Measurements from ENCODE around the gene C19orf53. TPM values are rescaled to one million over a fixed set of nuclear protein-coding genes. Genes with fewer than 3 reads are reported as not detected.

Gene C19orf53
- total RNA-seq, 4 donors from 2014 or later = 187 to 290 (median 235) TPM

GRCh38 chr19:13763265-13763664, 11.0 kb upstream of the C19orf53 start:
- Histone ChIP-seq H3K4me1 (peaks cover 0 to 24% (median 9%) of the 10 kb centered on the region in 4 donors), H3K9me3 (no peaks in the 10 kb centered on the region), H3K27ac (no peak overlapping the region), H3K36me3 (peaks cover 2 to 63% (median 32%) of the 10 kb centered on the region in 3 donors), H3K4me3 (no peak overlapping the region), H3K27me3 (no peaks in the 10 kb centered on the region)
- TF ChIP-seq EP300 (IDR thresholded peaks at IDR 0.05) (no peak), CTCF (IDR thresholded peaks at IDR 0.05) (no peak), POLR2A (IDR thresholded peaks at IDR 0.05) (no peak)
- DNase-seq (ENCODE audit: low spot score in 2 of 2) = no peak
- 88 to 97% methylated on average over 3 of the region's 3 CpGs for WGBS, 2 donors

GRCh38 chr19:13764101-13764807, 10.0 kb upstream of the C19orf53 start, which contains the start of gene MRI1:
Gene MRI1 (plus strand): TSS chr19:13764522. CDS start chr19:13764589, 67 bp downstream.
- TF ChIP-seq CTCF (IDR thresholded peaks at IDR 0.05) (no peak), POLR2A (IDR thresholded peaks at IDR 0.05) (no peak), EP300 (IDR thresholded peaks at IDR 0.05) (peak in 1 of 2 donors; percentile 70)
- Histone ChIP-seq H3K27ac (peak within 1 kb of the TSS; percentile 45 to 87 (median 80)), H3K9me3 (no peaks in the 10 kb centered on the region), H3K36me3 (peaks cover 5 to 63% (median 30%) of the 10 kb centered on the region in 3 donors), H3K27me3 (no peaks in the 10 kb centered on the region), H3K4me3 (peak within 1 kb of the TSS; percentile 60 to 90 (median 75)), H3K4me1 (peaks cover 0 to 24% (median 9%) of the 10 kb centered on the region in 4 donors)
- peak; percentile 60 to 64 for DNase-seq (ENCODE audit: low spot score in 2 of 2)
- WGBS, 2 donors = 21 to 42% methylated on average over 11 to 22 of the region's 67 CpGs

GRCh38 chr19:13764821-13765394, 9.3 kb upstream of the C19orf53 start:
- Histone ChIP-seq H3K4me1 (peaks cover 0 to 24% (median 9%) of the 10 kb centered on the region in 4 donors), H3K27me3 (no peaks in the 10 kb centered on the region), H3K4me3 (peak overlapping the region; percentile 60 to 90 (median 75)), H3K9me3 (no peaks in the 10 kb centered on the region), H3K27ac (peak overlapping the region; percentile 45 to 87 (median 80)), H3K36me3 (peaks cover 5 to 63% (median 32%) of the 10 kb centered on the region in 3 donors)
- DNase-seq (ENCODE audit: low spot score in 2 of 2) = no peak
- WGBS, 2 donors = 4% methylated on average over 14 to 31 of the region's 48 CpGs
- TF ChIP-seq CTCF (IDR thresholded peaks at IDR 0.05) = no peak
- TF ChIP-seq EP300 (IDR thresholded peaks at IDR 0.05) = no peak
- no peak for TF ChIP-seq POLR2A (IDR thresholded peaks at IDR 0.05)

GRCh38 chr19:13765395-13766094, 8.7 kb upstream of the C19orf53 start:
- DNase-seq (ENCODE audit: low spot score in 2 of 2) = no peak
- Histone ChIP-seq H3K4me3 (peak overlapping the region; percentile 60 to 90 (median 75)), H3K27ac (peak overlapping the region in 3 of 4 donors; percentile 74 to 87 (median 86)), H3K4me1 (peaks cover 0 to 24% (median 9%) of the 10 kb centered on the region in 4 donors), H3K9me3 (no peaks in the 10 kb centered on the region), H3K36me3 (peaks cover 5 to 63% (median 31%) of the 10 kb centered on the region in 3 donors), H3K27me3 (no peaks in the 10 kb centered on the region)
- WGBS, 2 donors = 45 to 52% methylated on average over 19 of the region's 19 CpGs
- TF ChIP-seq POLR2A (IDR thresholded peaks at IDR 0.05) (no peak), CTCF (IDR thresholded peaks at IDR 0.05) (no peak), EP300 (IDR thresholded peaks at IDR 0.05) (no peak)
